H1 (cell line): ENCODE measurements around the gene IWS1. TPM values are rescaled to one million over a fixed set of nuclear protein-coding genes. Genes with fewer than 3 reads are reported as not detected.
"Not testable (repeated sequence)": the region's sequence is repeated elsewhere in the genome, so short reads cannot be mapped to it uniquely, and the experiment has no call there.

Source experiments
- CTCF ChIA-PET: fragments of 300-600 bp; sonication (Branson Sonifier 250); formaldehyde crosslinking; loops from one replicate; lab custom pipeline; 2021; ENCODE audit not compliant: partially characterized antibody; lab: Charles Lee
- POLR2A ChIA-PET: fragments of 300-600 bp; sonication (Branson Sonifier 250); formaldehyde crosslinking; loops from one replicate; lab custom pipeline; 2021; ENCODE audit warnings: inconsistent platforms; ENCODE audit not compliant: partially characterized antibody; lab: Charles Lee
- DNase-seq, 2 experiments: peaks; one replicate each; pipeline versions ENCODE4 v3.0.0 to v3.0.0-alpha.2; 2010 to 2022; ENCODE audit warnings: low spot score in 2 of 2, low read depth in 1 of 2, mixed read lengths in 1 of 2
- FAIRE-seq: peaks from 2 replicates; lab custom pipeline; 2011; peaks lifted over from hg19 to GRCh38; lab: Jason Lieb, UNC
- H2AFZ ChIP-seq: 2 replicates; pipeline ENCODE4 v1.8.1; 2012; ENCODE audit warnings: low read length, inconsistent platforms
- H2AK5ac ChIP-seq: 2 replicates; pipeline ENCODE4 v1.6.1; 2013; ENCODE audit warnings: low read depth, low read length
- H2BK120ac ChIP-seq: replicated peaks from 2 replicates; pipeline ENCODE3; 2013; ENCODE audit warnings: low read depth, low read length, inconsistent platforms
- H2BK12ac ChIP-seq: 2 replicates; pipeline ENCODE4 v1.6.1; 2013; ENCODE audit warnings: low read depth, low read length
- H2BK15ac ChIP-seq: 2 replicates; pipeline ENCODE4 v1.6.1; 2013; ENCODE audit warnings: low read length
- H2BK20ac ChIP-seq: 2 replicates; pipeline ENCODE4 v1.6.1; 2013; ENCODE audit warnings: low read length
- H2BK5ac ChIP-seq: 2 replicates; pipeline ENCODE4 v1.6.1; 2013; ENCODE audit warnings: low read depth, low read length
- H3K14ac ChIP-seq: 2 replicates; pipeline ENCODE4 v1.6.1; 2013; ENCODE audit warnings: inconsistent platforms; ENCODE audit not compliant: insufficient read length
- H3K18ac ChIP-seq: 2 replicates; pipeline ENCODE4 v1.6.1; 2013; ENCODE audit warnings: low read length; ENCODE audit errors: extremely low read depth
- H3K23ac ChIP-seq: 2 replicates; pipeline ENCODE4 v1.6.1; 2013; ENCODE audit warnings: inconsistent platforms; ENCODE audit not compliant: insufficient read length
- H3K23me2 ChIP-seq: 2 replicates; pipeline ENCODE4 v1.6.1; 2013; ENCODE audit warnings: low read depth, low read length
- H3K27ac ChIP-seq: 2 replicates; pipeline ENCODE4 v1.6.1; 2011; ENCODE audit warnings: low read depth, low read length, inconsistent platforms
- H3K27me3 ChIP-seq, 4 experiments: replicated peaks in 1 of 4; 1 replicate in 1 of 4; 2 replicates in 3 of 4; pipeline versions ENCODE4 v1.6.1 to v1.8.1; 2011 to 2013; ENCODE audit warnings: low read length in 3 of 4, mild to moderate bottlenecking in 3 of 4, inconsistent platforms in 2 of 4, mixed read lengths in 2 of 4, moderate library complexity in 1 of 4; ENCODE audit not compliant: control insufficient read depth in 3 of 4, insufficient read depth in 3 of 4; ENCODE audit errors: extremely low read depth in 1 of 4
- H3K36me3 ChIP-seq, 4 experiments: 2 replicates each; pipeline versions ENCODE4 v1.6.1 to v1.8.1; 2011 to 2013; ENCODE audit warnings: mild to moderate bottlenecking in 4 of 4, low read length in 3 of 4, moderate library complexity in 2 of 4, control low read depth in 1 of 4, inconsistent platforms in 1 of 4; ENCODE audit not compliant: insufficient read depth in 4 of 4, control insufficient read depth in 2 of 4
- H3K4ac ChIP-seq: replicated peaks from 2 replicates; pipeline ENCODE3; 2013; ENCODE audit warnings: low read length, low read depth, mixed read lengths, inconsistent platforms; ENCODE audit not compliant: insufficient read length
- H3K4me1 ChIP-seq, 4 experiments: replicated peaks in 1 of 4; 1 replicate in 1 of 4; 2 replicates in 3 of 4; pipeline versions ENCODE4 v1.6.1 to v1.8.1; 2011 to 2013; ENCODE audit warnings: low read length in 3 of 4, inconsistent platforms in 2 of 4, mixed read lengths in 1 of 4; ENCODE audit not compliant: insufficient read depth in 4 of 4, control insufficient read depth in 3 of 4
- H3K4me2 ChIP-seq, 2 experiments: 2 replicates each; pipeline versions ENCODE4 v1.6.1 to v1.8.1; 2011 to 2013; ENCODE audit warnings: low read depth in 2 of 2, low read length in 2 of 2, control low read depth in 1 of 2, inconsistent platforms in 1 of 2, mild to moderate bottlenecking in 1 of 2; ENCODE audit not compliant: insufficient read depth in 1 of 2
- H3K4me3 ChIP-seq, 4 experiments: fragments of 200-600, 300-600 bp in 1 of 4; sonication (generic), shearing (Covaris generic), sonication (Bioruptor Twin) in 1 of 4; 2 replicates each; pipeline versions ENCODE4 v1.5.1 to v1.8.1; 2011 to 2016; ENCODE audit warnings: low read length in 4 of 4, low read depth in 3 of 4, control low read depth in 2 of 4, inconsistent platforms in 2 of 4, mild to moderate bottlenecking in 2 of 4, mixed read lengths in 1 of 4, moderate library complexity in 1 of 4; ENCODE audit not compliant: insufficient read depth in 2 of 4; ENCODE audit errors: extremely low read depth in 1 of 4
- H3K56ac ChIP-seq: replicated peaks from 2 replicates; pipeline ENCODE3; 2013; ENCODE audit warnings: low read depth, mild to moderate bottlenecking, mixed read lengths, low read length, inconsistent platforms; ENCODE audit not compliant: insufficient read length
- H3K79me1 ChIP-seq: 2 replicates; pipeline ENCODE4 v1.6.1; 2013; ENCODE audit warnings: low read depth, low read length, control low read depth
- H3K79me2 ChIP-seq, 2 experiments: 2 replicates each; pipeline versions ENCODE4 v1.6.1 to v1.8.1; 2012 to 2013; ENCODE audit warnings: low read length in 2 of 2, mild to moderate bottlenecking in 2 of 2, inconsistent platforms in 1 of 2; ENCODE audit not compliant: insufficient read depth in 2 of 2, control insufficient read depth in 1 of 2
- H3K9ac ChIP-seq, 4 experiments: replicated peaks in 1 of 4; 1 replicate in 1 of 4; 2 replicates in 3 of 4; pipeline versions ENCODE4 v1.6.1 to v1.8.1; 2011 to 2013; ENCODE audit warnings: low read depth in 3 of 4, low read length in 3 of 4, control low read depth in 2 of 4, mild to moderate bottlenecking in 2 of 4, moderate library complexity in 2 of 4, inconsistent platforms in 1 of 4; ENCODE audit errors: extremely low read depth in 1 of 4
- H3K9me3 ChIP-seq, 2 experiments: 2 replicates each; pipeline versions ENCODE4 v1.6.1 to v1.8.1; 2012 to 2013; ENCODE audit warnings: mild to moderate bottlenecking in 2 of 2, moderate library complexity in 2 of 2, control low read depth in 1 of 2, inconsistent platforms in 1 of 2, low read depth in 1 of 2, low read length in 1 of 2, mixed read lengths in 1 of 2; ENCODE audit not compliant: insufficient read depth in 2 of 2
- H4K20me1 ChIP-seq, 2 experiments: replicated peaks in 1 of 2; 2 replicates each; pipeline versions ENCODE3 to v1.8.1; 2011 to 2013; ENCODE audit warnings: inconsistent platforms in 2 of 2, low read length in 2 of 2, mild to moderate bottlenecking in 1 of 2; ENCODE audit not compliant: insufficient read depth in 2 of 2, control insufficient read depth in 1 of 2
- H4K5ac ChIP-seq: 2 replicates; pipeline ENCODE4 v1.6.1; 2013; ENCODE audit warnings: low read length, low read depth, mixed read lengths, inconsistent platforms; ENCODE audit not compliant: insufficient read length
- H4K8ac ChIP-seq: 2 replicates; pipeline ENCODE4 v1.8.0; 2013; ENCODE audit warnings: mild to moderate bottlenecking, moderate library complexity, low read length, inconsistent platforms; ENCODE audit not compliant: insufficient read depth; ENCODE audit errors: extremely low read depth
- H4K91ac ChIP-seq: replicated peaks from 2 replicates; pipeline ENCODE3; 2013; ENCODE audit warnings: low read length, mixed read lengths, inconsistent platforms; ENCODE audit not compliant: insufficient read length
- WGBS, 2 experiments: shearing (Covaris generic) in 1 of 2; methylation state at CpG; one replicate each; pipeline versions ENCODE4 v1.1.6 to v1.1.7; 2013 to 2015; ENCODE audit warnings: low lambda C conversion rate in 2 of 2, mixed read lengths in 2 of 2, inconsistent platforms in 1 of 2, low coverage in 1 of 2, missing lambda C conversion rate in 1 of 2; ENCODE audit not compliant: insufficient replicate concordance in 2 of 2, insufficient coverage in 1 of 2, insufficient read length in 1 of 2; ENCODE audit errors: extremely low coverage in 1 of 2, missing lambda C conversion rate in 1 of 2; 5-methylcytosine and 5-hydroxymethylcytosine counted together
- polyA plus RNA-seq, 7 experiments: library from polyadenylated mRNA; depleted of rRNA in 3 of 7; stranded (reverse) in 5 of 7; unstranded in 2 of 7; fragments of >200 nt in 5 of 7; fragments of 200-250 nt in 2 of 7; gene quantifications; 1 replicate in 5 of 7; 2 replicates in 1 of 7; 4 replicates in 1 of 7; pipeline versions ENCODE4 v1.2.1 to v1.2.3, GENCODE V29; 2011 to 2013; ENCODE audit warnings: missing spikeins in 2 of 7, mixed read lengths in 2 of 7
- total RNA-seq: library from RNA; stranded (reverse); fragmentation: NEBNext Ultra II Directional; extraction: Animal tissue kit (Norgen Biotek cat#: 25700); gene quantifications from 2 replicates; pipeline ENCODE4 v1.2.1, GENCODE V29; 2021

The IWS1 gene
- total and polyA plus RNA-seq, 2 of the 8 experiments (the other 6 are each of a cell fraction or from before 2014, with no cell fraction given): 18.4 to 64.8 TPM

DNA sequence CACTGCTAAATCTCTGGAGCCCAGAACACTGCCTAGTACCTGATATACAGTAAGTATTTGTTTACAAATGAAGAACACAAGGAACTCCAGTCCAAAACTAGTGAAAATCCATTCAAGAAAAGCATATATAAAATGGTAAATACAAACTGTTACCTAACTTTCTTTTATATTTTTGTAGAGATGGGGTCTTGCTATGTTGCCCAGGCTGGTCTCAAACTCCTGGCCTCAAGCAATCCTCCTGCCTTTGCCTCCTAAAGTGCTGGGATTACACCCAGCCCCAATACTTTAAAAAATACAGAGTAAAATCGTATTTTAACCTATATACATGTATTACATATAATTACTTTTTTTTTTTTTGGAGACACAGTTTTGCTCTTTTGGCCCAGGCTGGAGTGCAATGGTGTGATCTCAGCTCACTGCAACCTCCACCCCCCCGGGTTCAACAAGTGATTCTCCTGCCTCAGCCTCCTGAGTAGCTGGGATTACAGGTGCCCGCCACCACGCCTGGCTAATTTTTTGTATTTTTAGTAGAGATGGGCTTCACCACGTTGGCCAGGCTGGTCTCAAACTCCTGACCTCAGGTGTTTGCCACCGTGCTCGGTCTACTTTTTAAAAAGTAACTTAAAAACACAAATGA lies 2.0 kb downstream of the IWS1 start:
- Histone ChIP-seq H3K36me3 (peaks cover 0 to 26% (median 15%) of the 10 kb centered on the region in 4 experiments; a peak in 6 of 8 replicates), H3K4me3 (peak overlapping the region in 1 of 4 experiments; percentile 21; a peak in 1 of 8 replicates), H3K23me2 (peaks cover 11% of the 10 kb centered on the region), H3K79me2 (peaks cover 19 to 66% of the 10 kb centered on the region in 2 experiments), H3K4me2 (peak overlapping the region in 1 of 2 experiments; percentile 87; a peak in 1 of 4 replicates)
- H3K27ac ChIP-seq, FAIRE-seq, H3K79me1 ChIP-seq, H2BK12ac ChIP-seq, H3K9ac ChIP-seq, POLR2A ChIA-PET, H2BK120ac ChIP-seq, H3K56ac ChIP-seq, H3K4me1 ChIP-seq, H2BK5ac ChIP-seq, H4K20me1 ChIP-seq, H2BK15ac ChIP-seq, H4K5ac ChIP-seq, H2AFZ ChIP-seq, H2BK20ac ChIP-seq, H3K27me3 ChIP-seq, H4K91ac ChIP-seq, H3K14ac ChIP-seq, H3K23ac ChIP-seq, H3K18ac ChIP-seq, H2AK5ac ChIP-seq, DNase-seq, H3K4ac ChIP-seq, H4K8ac ChIP-seq, H3K9me3 ChIP-seq: not testable (repeated sequence)
- WGBS, 2 experiments: 92% methylated on average over 7 of the region's 7 CpGs; no CpG with 5 or more reads in 1 of the 2 experiments
- CTCF ChIA-PET: interaction anchor here (0.7 to 1.5 kb wide), 2 partner anchors 46 to 67 kb away, joined by 3 read pairs; no protein-coding TSS in a partner anchor
